Activated T-helper 1 cell treated with Interleukin-2 at 50 U/mL for 16 hours (primary cell): Measurements from ENCODE around the gene PREPL.
"Not testable (repeated sequence)": the region's sequence is repeated elsewhere in the genome, so short reads cannot be mapped to it uniquely, and the experiment has no call there.

Experiments used
- DNase-seq: peaks from one replicate; pipeline ENCODE4 v3.0.0-alpha.2; 2020; ENCODE audit warnings: low read depth

Gene PREPL

GRCh38 chr2:44348400-44348799 is 12.9 kb downstream of the PREPL start:
- DNase-seq: no peak

GRCh38 chr2:44347526-44347925 is 13.8 kb downstream of the PREPL start:
- DNase-seq: no peak

- no peak for DNase-seq
These were observed 18.4 kb downstream of the PREPL start for GRCh38 chr2:44342854-44343253.

- DNase-seq: no peak
These were observed 25.3 kb downstream of the PREPL start for GRCh38 chr2:44335806-44336538.

GRCh38 chr2:44333994-44334393 is 27.3 kb downstream of the PREPL start:
- DNase-seq: no peak

- no peak for DNase-seq
These were observed 30.5 kb downstream of the PREPL start for GRCh38 chr2:44330801-44331200.

GRCh38 chr2:44329343-44329742 is 32.0 kb downstream of the PREPL start:
- DNase-seq: no peak

- DNase-seq: no peak
These were observed 32.5 kb downstream of the PREPL start for GRCh38 chr2:44328750-44329149.

GRCh38 chr2:44326548-44327264 is 34.6 kb downstream of the PREPL start:
- no peak for DNase-seq

- no peak for DNase-seq
These were observed 35.4 kb downstream of the PREPL start for GRCh38 chr2:44325897-44326296.

GRCh38 chr2:44324971-44325426 is 36.3 kb downstream of the PREPL start:
- DNase-seq: no peak

GRCh38 chr2:44321360-44321759 is 39.9 kb downstream of the PREPL start:
- DNase-seq: no peak

GRCh38 chr2:44320832-44321231 is 40.5 kb downstream of the PREPL start:
- DNase-seq: no peak

- DNase-seq: no peak
These were observed 45.3 kb downstream of the PREPL start for GRCh38 chr2:44315945-44316344.

GRCh38 chr2:44314362-44314761 is 46.9 kb downstream of the PREPL start:
- no peak for DNase-seq

- no peak for DNase-seq
These were observed 51.0 kb downstream of the PREPL start for GRCh38 chr2:44310287-44310686.

GRCh38 chr2:44305882-44306281 is 55.4 kb downstream of the PREPL start:
- no peak for DNase-seq

GRCh38 chr2:44304258-44304657 is 57.0 kb downstream of the PREPL start:
- no peak for DNase-seq

GRCh38 chr2:44303766-44304165 is 57.5 kb downstream of the PREPL start:
- not testable (repeated sequence) for DNase-seq

GRCh38 chr2:44301111-44301510 is 60.2 kb downstream of the PREPL start:
- no peak for DNase-seq

- DNase-seq: no peak
These were observed 61.7 kb downstream of the PREPL start for GRCh38 chr2:44299635-44300034.

- DNase-seq: no peak
These were observed 63.9 kb downstream of the PREPL start for GRCh38 chr2:44297431-44297830.

- no peak for DNase-seq
These were observed 64.6 kb downstream of the PREPL start for GRCh38 chr2:44296653-44297052.
